IMR-90 (cell line): ENCODE measurements around the gene EIF5A2. TPM values are rescaled to one million over a fixed set of nuclear protein-coding genes. Genes with fewer than 3 reads are reported as not detected.
A peak's percentile ranks its signal among the peaks of the same experiment; 100 is the strongest.

Experiments
- ATAC-seq: fragments of 200-7000 bp; cut with Tn5 transposase; 2 replicates; pipeline ENCODE4 v1.9.1; 2020; ENCODE audit warnings: low read depth, mild to moderate bottlenecking, moderate library complexity
- BruUV-seq: library from RNA; stranded (reverse); fragments of 400-500 nt; replicated peaks from 2 replicates; lab custom pipeline; 2021; lab: Mats Ljungman, UMichigan
- CTCF ChIA-PET: fragments of 300-600 bp; formaldehyde crosslinking; extraction: SDS; loops from one replicate; lab custom pipeline; 2021; ENCODE audit warnings: antibody characterized with exemption; lab: Yijun Ruan, JAX
- POLR2A ChIA-PET: fragments of 300-600 bp; sonication (Branson Sonifier 250); formaldehyde crosslinking; loops from one replicate; lab custom pipeline; 2022; ENCODE audit warnings: antibody characterized with exemption; ENCODE audit not compliant: unreplicated experiment; lab: Charles Lee
- DNase-seq: peaks from one replicate; pipeline ENCODE4 v3.0.0; 2013
- H2AFZ ChIP-seq: replicated peaks from 2 replicates; pipeline ENCODE3; 2013; ENCODE audit warnings: low read length, mild to moderate bottlenecking; ENCODE audit not compliant: poor library complexity
- H2AK5ac ChIP-seq: 2 replicates; pipeline ENCODE4 v1.6.1; 2013; ENCODE audit warnings: low read depth, low read length, inconsistent platforms
- H2AK9ac ChIP-seq: replicated peaks from 2 replicates; pipeline ENCODE3; 2013; ENCODE audit warnings: mild to moderate bottlenecking, low read depth, low read length, moderate library complexity; ENCODE audit not compliant: poor library complexity
- H2BK120ac ChIP-seq: 2 replicates; pipeline ENCODE4 v1.6.1; 2013; ENCODE audit warnings: low read depth, low read length, inconsistent platforms
- H2BK15ac ChIP-seq: 3 replicates; pipeline ENCODE4 v1.6.1; 2013; ENCODE audit warnings: low read depth, low read length, inconsistent platforms
- H2BK20ac ChIP-seq: 2 replicates; pipeline ENCODE4 v1.6.1; 2013; ENCODE audit warnings: low read depth, mild to moderate bottlenecking, inconsistent platforms, low read length, moderate library complexity
- H2BK5ac ChIP-seq: 2 replicates; pipeline ENCODE4 v1.6.1; 2013; ENCODE audit warnings: mild to moderate bottlenecking, low read depth, low read length, inconsistent platforms; ENCODE audit not compliant: poor library complexity, severe bottlenecking
- H3K14ac ChIP-seq: replicated peaks from 2 replicates; pipeline ENCODE4 v1.6.1; 2013; ENCODE audit warnings: low read depth, low read length, inconsistent platforms
- H3K18ac ChIP-seq: 2 replicates; pipeline ENCODE4 v1.6.1; 2013; ENCODE audit warnings: low read depth, low read length, control low read depth
- H3K23ac ChIP-seq: 2 replicates; pipeline ENCODE4 v1.6.1; 2013; ENCODE audit warnings: low read depth, low read length, inconsistent platforms
- H3K27ac ChIP-seq: 2 replicates; pipeline ENCODE4 v1.5.1; 2013; ENCODE audit warnings: mild to moderate bottlenecking, control low read depth, low read length; ENCODE audit not compliant: insufficient read depth
- H3K27me3 ChIP-seq: 2 replicates; pipeline ENCODE4 v1.6.1; 2013; ENCODE audit warnings: low read length; ENCODE audit not compliant: control insufficient read depth, insufficient read depth
- H3K36me3 ChIP-seq: 2 replicates; pipeline ENCODE4 v1.6.1; 2013; ENCODE audit warnings: low read length, mixed read lengths; ENCODE audit not compliant: control insufficient read depth, insufficient read depth
- H3K4ac ChIP-seq: 2 replicates; pipeline ENCODE4 v1.6.1; 2013; ENCODE audit warnings: low read depth, low read length, inconsistent platforms
- H3K4me1 ChIP-seq: 2 replicates; pipeline ENCODE4 v1.6.1; 2013; ENCODE audit warnings: low read length, mixed read lengths; ENCODE audit not compliant: control insufficient read depth, insufficient read depth
- H3K4me2 ChIP-seq: 2 replicates; pipeline ENCODE4 v1.6.1; 2013; ENCODE audit warnings: low read depth, mild to moderate bottlenecking, control low read depth, low read length, moderate library complexity
- H3K4me3 ChIP-seq: 2 replicates; pipeline ENCODE4 v1.5.1; 2013; ENCODE audit warnings: low read depth, mild to moderate bottlenecking, control low read depth, low read length, moderate library complexity; ENCODE audit not compliant: insufficient read depth
- H3K56ac ChIP-seq: 2 replicates; pipeline ENCODE4 v1.6.1; 2013; ENCODE audit warnings: low read length, inconsistent platforms; ENCODE audit not compliant: insufficient read depth; ENCODE audit errors: extremely low read depth
- H3K79me1 ChIP-seq, 2 experiments: 2 replicates each; pipeline ENCODE4 v1.6.1; 2013; ENCODE audit warnings: low read length in 2 of 2, inconsistent platforms in 1 of 2, low read depth in 1 of 2
- H3K9ac ChIP-seq: 2 replicates; pipeline ENCODE4 v1.6.1; 2013; ENCODE audit warnings: low read depth, low read length, control low read depth
- H3K9me1 ChIP-seq: 2 replicates; pipeline ENCODE4 v1.6.1; 2013; ENCODE audit warnings: low read length, inconsistent platforms; ENCODE audit not compliant: insufficient read depth
- H3K9me3 ChIP-seq: 2 replicates; pipeline ENCODE4 v1.6.1; 2013; ENCODE audit warnings: low read length; ENCODE audit not compliant: control insufficient read depth, insufficient read depth
- H4K20me1 ChIP-seq: 2 replicates; pipeline ENCODE4 v1.6.1; 2013; ENCODE audit warnings: low read length, inconsistent platforms; ENCODE audit not compliant: insufficient read depth
- H4K5ac ChIP-seq: 2 replicates; pipeline ENCODE4 v1.6.1; 2013; ENCODE audit warnings: mild to moderate bottlenecking, low read depth, low read length, control low read depth
- H4K8ac ChIP-seq, 2 experiments: 2 replicates each; pipeline ENCODE4 v1.6.1; 2013; ENCODE audit warnings: low read depth in 2 of 2, low read length in 2 of 2, control low read depth in 1 of 2, inconsistent platforms in 1 of 2
- H4K91ac ChIP-seq: 2 replicates; pipeline ENCODE4 v1.6.1; 2013; ENCODE audit warnings: low read depth, low read length, inconsistent platforms; ENCODE audit not compliant: insufficient read depth
- BHLHE40 ChIP-seq: fragments of 150-350 bp; IDR thresholded peaks from 2 replicates; pipeline ENCODE4 v1.6.1; 2016; ENCODE audit warnings: mild to moderate bottlenecking, low read depth, low read length
- CEBPB ChIP-seq: IDR thresholded peaks from 2 replicates; pipeline ENCODE4 v1.6.1; 2012; ENCODE audit warnings: low read depth, low read length, improper control_type of control experiment
- CHD1 ChIP-seq: IDR thresholded peaks from 2 replicates; pipeline ENCODE4 v1.6.1; 2012; ENCODE audit warnings: low read depth, low read length, improper control_type of control experiment
- FOS ChIP-seq: fragments of 150-350 bp; IDR thresholded peaks from 2 replicates; pipeline ENCODE4 v1.6.1; 2016; ENCODE audit warnings: low read depth, low read length
- MAFK ChIP-seq: IDR thresholded peaks from 2 replicates; pipeline ENCODE4 v1.6.1; 2012; ENCODE audit warnings: low read depth, low read length, improper control_type of control experiment
- MAZ ChIP-seq: IDR thresholded peaks from 2 replicates; pipeline ENCODE4 v1.6.1; 2012; ENCODE audit warnings: low read depth, mild to moderate bottlenecking, low read length, improper control_type of control experiment, moderate library complexity, borderline replicate concordance
- MXI1 ChIP-seq: IDR thresholded peaks from 2 replicates; pipeline ENCODE4 v1.6.1; 2012; ENCODE audit warnings: low read depth, mild to moderate bottlenecking, low read length, moderate library complexity, borderline replicate concordance
- NFE2L2 ChIP-seq: fragments of 150-350 bp; IDR thresholded peaks from 2 replicates; pipeline ENCODE4 v1.6.1; 2016; ENCODE audit warnings: low read depth, mild to moderate bottlenecking, low read length
- POLR2A ChIP-seq: IDR thresholded peaks from 2 replicates; pipeline ENCODE4 v1.6.1; 2012; ENCODE audit warnings: mild to moderate bottlenecking, low read depth, low read length
- RAD21 ChIP-seq: IDR thresholded peaks from 2 replicates; pipeline ENCODE4 v1.6.1; 2012; ENCODE audit warnings: low read length, improper control_type of control experiment
- RCOR1 ChIP-seq: IDR thresholded peaks from 2 replicates; pipeline ENCODE4 v1.6.1; 2012; ENCODE audit warnings: mild to moderate bottlenecking, low read length, improper control_type of control experiment; ENCODE audit not compliant: insufficient replicate concordance
- RFX5 ChIP-seq: IDR thresholded peaks from 2 replicates; pipeline ENCODE4 v1.8.0; 2012; ENCODE audit warnings: low read depth, mild to moderate bottlenecking, low read length, moderate library complexity
- SMC3 ChIP-seq: fragments of 150-350 bp; IDR thresholded peaks from 2 replicates; pipeline ENCODE4 v1.6.1; 2016; ENCODE audit warnings: low read depth, mild to moderate bottlenecking, antibody characterized with exemption, low read length, moderate library complexity
- WGBS, 2 experiments: methylation state at CpG; one replicate each; pipeline versions ENCODE4 v1.1.5 to v1.1.7; 2013; ENCODE audit warnings: missing lambda C conversion rate in 2 of 2; ENCODE audit not compliant: insufficient read length in 1 of 2; ENCODE audit errors: extremely low coverage in 2 of 2; 5-methylcytosine and 5-hydroxymethylcytosine counted together
- dilution Hi-C: fragments of 300-500 bp; cut with HindIII; formaldehyde crosslinking; loops from one replicate; pipeline ENCODE4 v1.14.3; 2018; ENCODE audit warnings: low sequenced_read_pairs; ENCODE audit not compliant: unreplicated experiment
- in situ Hi-C: fragments of 300-500 bp; cut with MboI; formaldehyde crosslinking; loops from 3 replicates; pipeline ENCODE4 v1.14.3; 2019; ENCODE audit warnings: low sequenced_read_pairs, inconsistent platforms, mixed read lengths
- intact Hi-C: fragments of 100-400 bp; cut with micrococcal nuclease; formaldehyde crosslinking; loops from 2 replicates; pipeline ENCODE4 v1.10.0; 2022
- polyA plus RNA-seq, 3 experiments: library from polyadenylated mRNA; depleted of rRNA; stranded (reverse); fragments of >200 nt; gene quantifications; 2 replicates each; pipeline ENCODE4 v1.2.3, GENCODE V29; 2012; ENCODE audit warnings: low replicate concordance in 1 of 3
- total RNA-seq: library from RNA; depleted of rRNA; stranded (reverse); fragments of >200 nt; gene quantifications from 2 replicates; pipeline ENCODE4 v1.2.3, GENCODE V29; 2012
- TF ChIP-seq, protein P1 (sequence below): fragments of 150-350 bp; IDR thresholded peaks from 2 replicates; pipeline ENCODE4 v1.6.1; 2016; ENCODE audit warnings: low read depth, mild to moderate bottlenecking, low read length, moderate library complexity, borderline replicate concordance
- TF ChIP-seq, protein P2 (sequence below): conservative IDR thresholded peaks from 2 replicates; pipeline ENCODE4 v1.5.1; 2012; ENCODE audit warnings: mild to moderate bottlenecking, low read depth, low read length, improper control_type of control experiment

EIF5A2 gene
- total and polyA plus RNA-seq, 2 of the 4 experiments (the other 2 are of a cell fraction): 7.7 to 7.8 TPM

DNA sequence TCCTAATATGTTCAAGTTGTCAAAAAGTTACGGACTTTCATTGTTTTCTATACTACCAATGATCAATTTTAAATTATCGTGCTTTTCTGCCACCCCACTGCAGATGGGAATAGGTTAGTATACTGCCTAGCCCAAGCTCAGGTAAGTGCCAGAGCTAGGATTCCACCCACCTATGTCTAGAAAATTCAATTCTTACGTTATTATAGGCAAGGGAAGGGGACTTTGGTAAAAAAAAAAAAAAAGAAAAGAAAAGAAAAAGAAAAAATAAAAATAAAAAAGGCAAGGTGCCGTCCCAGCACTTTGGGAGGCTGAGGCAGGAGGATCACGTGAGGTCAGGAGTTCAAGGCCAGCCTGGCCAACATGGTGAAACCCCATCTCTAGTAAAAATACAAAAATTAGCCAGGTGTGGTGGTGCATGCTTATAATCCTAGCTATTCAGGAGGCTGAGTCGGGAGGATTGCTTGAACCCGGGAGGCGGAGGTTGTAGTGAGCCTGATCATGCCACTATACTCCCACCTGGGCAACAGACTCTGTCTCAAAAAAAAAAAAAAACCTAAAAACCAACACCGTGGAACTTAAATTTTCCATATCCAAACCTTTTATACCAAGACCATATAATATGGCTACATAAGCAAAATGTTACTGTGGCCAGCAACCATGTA is 39.7 kb downstream of the EIF5A2 start:
- dilution Hi-C loops (no loop called here), intact Hi-C loops (no loop called here), in situ Hi-C loops (no loop called here)
- H3K79me1 ChIP-seq: peaks cover 3 to 31% of the 10 kb centered on the region in 2 experiments; a peak in 3 of 4 replicates
- no peak overlapping the region for H4K91ac ChIP-seq
- 0 out of 4 replicates have a peak overlapping the region, but pooled peaks of 1 of the 2 experiments have one; percentile 22 for H4K8ac ChIP-seq
- H3K23ac ChIP-seq: peak overlapping the region; percentile 33; the same call in 1 of the 2 replicates
- H2AK5ac ChIP-seq: no peak overlapping the region
- H2AK9ac ChIP-seq: no peak overlapping the region
- DNase-seq: no peak
- WGBS, 2 experiments: no CpG with 5 or more reads among the region's 9 CpGs
- no peak overlapping the region for H2BK15ac ChIP-seq
- peak overlapping the region; percentile 75 for H3K4me3 ChIP-seq
- no peak overlapping the region for H4K5ac ChIP-seq
- no TSS peak for BruUV-seq
- peaks cover 3% of the 10 kb centered on the region; the same call in 1 of the 2 replicates for H3K4me1 ChIP-seq
- H2BK120ac ChIP-seq: no peak overlapping the region
- peaks cover 15% of the 10 kb centered on the region; the same call in 1 of the 2 replicates for H4K20me1 ChIP-seq
- H2AFZ ChIP-seq: no peak overlapping the region
- H3K18ac ChIP-seq: no peak overlapping the region
- peak overlapping the region; percentile 100 for H3K14ac ChIP-seq
- H3K36me3 ChIP-seq: peaks cover 14% of the 10 kb centered on the region
- H3K9ac ChIP-seq: peak overlapping the region; percentile 95; the same call in 1 of the 2 replicates
- no peak for ATAC-seq
- H3K9me3 ChIP-seq: no peaks in the 10 kb centered on the region
- no peak overlapping the region for H2BK20ac ChIP-seq
- H3K4ac ChIP-seq: peak overlapping the region; percentile 5; the same call in 1 of the 2 replicates
- H3K4me2 ChIP-seq: peak overlapping the region; percentile 93
- ChIA-PET POLR2A (no interaction called here), CTCF (no interaction called here)
- peaks cover 4% of the 10 kb centered on the region; the same call in 1 of the 2 replicates for H3K9me1 ChIP-seq
- H3K56ac ChIP-seq: no peak overlapping the region
- H3K27me3 ChIP-seq: no peaks in the 10 kb centered on the region
- peak overlapping the region; percentile 39 for H2BK5ac ChIP-seq
- no peak overlapping the region for H3K27ac ChIP-seq
- TF ChIP-seq CHD1 (no peak), CEBPB (no peak), RCOR1 (no peak), RAD21 (no peak), POLR2A (no peak; the same call in 1 of the 2 replicates), FOS (no peak), BHLHE40 (no peak), MXI1 (no peak), RFX5 (no peak), SMC3 (no peak), MAZ (no peak), NFE2L2 (no peak), MAFK (no peak)
- TF ChIP-seq, protein P1, sequence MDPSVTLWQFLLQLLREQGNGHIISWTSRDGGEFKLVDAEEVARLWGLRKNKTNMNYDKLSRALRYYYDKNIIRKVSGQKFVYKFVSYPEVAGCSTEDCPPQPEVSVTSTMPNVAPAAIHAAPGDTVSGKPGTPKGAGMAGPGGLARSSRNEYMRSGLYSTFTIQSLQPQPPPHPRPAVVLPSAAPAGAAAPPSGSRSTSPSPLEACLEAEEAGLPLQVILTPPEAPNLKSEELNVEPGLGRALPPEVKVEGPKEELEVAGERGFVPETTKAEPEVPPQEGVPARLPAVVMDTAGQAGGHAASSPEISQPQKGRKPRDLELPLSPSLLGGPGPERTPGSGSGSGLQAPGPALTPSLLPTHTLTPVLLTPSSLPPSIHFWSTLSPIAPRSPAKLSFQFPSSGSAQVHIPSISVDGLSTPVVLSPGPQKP: no peak
- TF ChIP-seq, protein P2, sequence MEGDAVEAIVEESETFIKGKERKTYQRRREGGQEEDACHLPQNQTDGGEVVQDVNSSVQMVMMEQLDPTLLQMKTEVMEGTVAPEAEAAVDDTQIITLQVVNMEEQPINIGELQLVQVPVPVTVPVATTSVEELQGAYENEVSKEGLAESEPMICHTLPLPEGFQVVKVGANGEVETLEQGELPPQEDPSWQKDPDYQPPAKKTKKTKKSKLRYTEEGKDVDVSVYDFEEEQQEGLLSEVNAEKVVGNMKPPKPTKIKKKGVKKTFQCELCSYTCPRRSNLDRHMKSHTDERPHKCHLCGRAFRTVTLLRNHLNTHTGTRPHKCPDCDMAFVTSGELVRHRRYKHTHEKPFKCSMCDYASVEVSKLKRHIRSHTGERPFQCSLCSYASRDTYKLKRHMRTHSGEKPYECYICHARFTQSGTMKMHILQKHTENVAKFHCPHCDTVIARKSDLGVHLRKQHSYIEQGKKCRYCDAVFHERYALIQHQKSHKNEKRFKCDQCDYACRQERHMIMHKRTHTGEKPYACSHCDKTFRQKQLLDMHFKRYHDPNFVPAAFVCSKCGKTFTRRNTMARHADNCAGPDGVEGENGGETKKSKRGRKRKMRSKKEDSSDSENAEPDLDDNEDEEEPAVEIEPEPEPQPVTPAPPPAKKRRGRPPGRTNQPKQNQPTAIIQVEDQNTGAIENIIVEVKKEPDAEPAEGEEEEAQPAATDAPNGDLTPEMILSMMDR: no peak
